K562 (cell line): ENCODE results near the gene MACROD2. TPM values are rescaled to one million over a fixed set of nuclear protein-coding genes. Genes with fewer than 3 reads are reported as not detected.

ENCODE experiments used
- ATAC-seq: fragments of 200-7000 bp; cut with Tn5 transposase; 3 replicates; pipeline ENCODE4 v1.9.1; 2020; ENCODE audit warnings: moderate library complexity
- BruUV-seq: library from RNA; stranded (reverse); fragments of 400-500 nt; replicated peaks from 2 replicates; lab custom pipeline; 2021; lab: Mats Ljungman, UMichigan
- CTCF ChIA-PET: fragments of 300-600 bp; formaldehyde crosslinking; extraction: SDS; loops from one replicate; lab custom pipeline; 2021; ENCODE audit warnings: low intra/inter-chr PET ratio; lab: Yijun Ruan, JAX
- POLR2A ChIA-PET: fragments of 300-600, 350-650 bp; sonication (Branson Sonifier 250); formaldehyde crosslinking; extraction: SDS; loops from one replicate; lab custom pipeline; 2021; ENCODE audit warnings: antibody characterized with exemption, inconsistent platforms; lab: Yijun Ruan, JAX
- DNase-seq, 4 experiments: peaks; one replicate each; pipeline versions ENCODE4 v3.0.0 to v3.0.0-alpha.2; 2011 to 2018; ENCODE audit warnings: low spot score in 3 of 4, mixed read lengths in 3 of 4; ENCODE audit errors: extremely low read depth in 1 of 4
- FAIRE-seq: peaks from 2 replicates; lab custom pipeline; 2011; peaks lifted over from hg19 to GRCh38; lab: Jason Lieb, UNC
- H2AFZ ChIP-seq: 2 replicates; pipeline ENCODE4 v1.6.0; 2011; ENCODE audit warnings: low read depth, low read length, control low read depth, inconsistent platforms
- H3K27ac ChIP-seq: fragments of 200-600 bp; 3 replicates; pipeline ENCODE4 v1.8.0; 2011; ENCODE audit warnings: low read depth, mild to moderate bottlenecking, control low read depth, inconsistent platforms, low read length, moderate library complexity, mixed read lengths; ENCODE audit errors: extremely low read depth
- H3K27me3 ChIP-seq, 2 experiments: fragments of 300-600 bp in 1 of 2; 2 replicates in 1 of 2; 3 replicates in 1 of 2; pipeline versions ENCODE4 v1.6.0 to v1.8.0; 2011; ENCODE audit warnings: inconsistent platforms in 2 of 2, low read length in 2 of 2, mild to moderate bottlenecking in 1 of 2, mixed read lengths in 1 of 2, moderate library complexity in 1 of 2; ENCODE audit not compliant: control insufficient read depth in 2 of 2, insufficient read depth in 2 of 2
- H3K36me3 ChIP-seq: fragments of 300-600 bp; 3 replicates; pipeline ENCODE4 v1.8.0; 2011; ENCODE audit warnings: mild to moderate bottlenecking, low read length, inconsistent platforms; ENCODE audit not compliant: control insufficient read depth, insufficient read depth
- H3K4me1 ChIP-seq, 2 experiments: fragments of 200-600 bp in 1 of 2; replicated peaks in 1 of 2; 2 replicates in 1 of 2; 3 replicates in 1 of 2; pipeline versions ENCODE4 v1.5.1 to v1.8.0; 2011; ENCODE audit warnings: inconsistent platforms in 2 of 2, low read length in 2 of 2, mild to moderate bottlenecking in 1 of 2, mixed read lengths in 1 of 2, moderate library complexity in 1 of 2; ENCODE audit not compliant: control insufficient read depth in 2 of 2, insufficient read depth in 2 of 2
- H3K4me2 ChIP-seq: 2 replicates; pipeline ENCODE4 v1.6.1; 2011; ENCODE audit warnings: low read length, control low read depth, inconsistent platforms, mixed read lengths; ENCODE audit not compliant: insufficient read depth
- H3K4me3 ChIP-seq: fragments of 200-600 bp; sonication (generic), shearing (Covaris generic); 2 replicates; pipeline ENCODE4 v1.5.1; 2016; ENCODE audit warnings: control low read depth, inconsistent platforms
- H3K79me2 ChIP-seq: fragments of 200-600 bp; 3 replicates; pipeline ENCODE4 v1.8.0; 2011; ENCODE audit warnings: low read length, inconsistent platforms; ENCODE audit not compliant: control insufficient read depth, insufficient read depth
- H3K9ac ChIP-seq, 2 experiments: 2 replicates each; pipeline versions ENCODE4 v1.6.0 to v1.6.1; 2011; ENCODE audit warnings: low read depth in 2 of 2, low read length in 2 of 2, control low read depth in 1 of 2, inconsistent platforms in 1 of 2, mild to moderate bottlenecking in 1 of 2, mixed read lengths in 1 of 2; ENCODE audit not compliant: insufficient read depth in 1 of 2
- H3K9me1 ChIP-seq: one replicate; pipeline ENCODE4 v1.6.0; 2011; ENCODE audit warnings: inconsistent platforms, mild to moderate bottlenecking, low read length, moderate library complexity; ENCODE audit not compliant: control insufficient read depth, insufficient read depth
- H3K9me3 ChIP-seq: replicated peaks from 2 replicates; pipeline ENCODE4 v1.5.1; 2011; ENCODE audit warnings: low read depth, low read length, inconsistent platforms; ENCODE audit not compliant: control insufficient read depth, insufficient read depth
- H4K20me1 ChIP-seq: replicated peaks from 2 replicates; pipeline ENCODE4 v1.6.1; 2011; ENCODE audit warnings: low read length, inconsistent platforms, mixed read lengths; ENCODE audit not compliant: control insufficient read depth, insufficient read depth
- CHCHD3 ChIP-seq: fragments of 250-450 bp; sonication (Bioruptor Pico); IDR thresholded peaks from 2 replicates; pipeline ENCODE4 v2.1.2; 2022; ENCODE audit warnings: mild to moderate bottlenecking
- FOSL1 ChIP-seq: fragments of 200-800 bp; sonication (Bioruptor generic); conservative IDR thresholded peaks from 2 replicates; pipeline ENCODE4 v1.6.1; 2016; ENCODE audit warnings: missing genetic modification characterization, missing compliant biosample characterization
- KLF1 ChIP-seq: fragments of 450-650 bp; IDR thresholded peaks from 2 replicates; pipeline ENCODE4 v1.6.1; 2016; ENCODE audit warnings: missing genetic modification characterization, missing compliant biosample characterization
- SAFB ChIP-seq: fragments of 200-400 bp; formaldehyde crosslinking; IDR thresholded peaks from 2 replicates; pipeline ENCODE4 v1.6.1; 2017; ENCODE audit warnings: low read depth, low read length, borderline replicate concordance
- TCF7L2 ChIP-seq: fragments of 150-350 bp; IDR thresholded peaks from 2 replicates; pipeline ENCODE4 v1.6.1; 2016; ENCODE audit warnings: low read depth, mild to moderate bottlenecking, low read length, moderate library complexity
- TEAD2 ChIP-seq: fragments of 450-650 bp; IDR thresholded peaks from 2 replicates; pipeline ENCODE4 v1.6.1; 2016; ENCODE audit warnings: missing genetic modification characterization, control low read depth, missing compliant biosample characterization
- ZBED1 ChIP-seq: IDR thresholded peaks from 2 replicates; pipeline ENCODE4 v1.6.1; 2014
- ZBTB43 ChIP-seq: sonication (generic); formaldehyde crosslinking; IDR thresholded peaks from 2 replicates; pipeline ENCODE4 v1.8.0; 2023; ENCODE audit warnings: mild to moderate bottlenecking, missing genetic modification reagents
- ZNF57 ChIP-seq: fragments of 450-650 bp; formaldehyde crosslinking; IDR thresholded peaks from 2 replicates; pipeline ENCODE4 v1.4.0; 2020; ENCODE audit warnings: mild to moderate bottlenecking, moderate library complexity
- WGBS: fragments of 100-300 bp; shearing (Covaris generic); methylation state at CpG from one replicate; pipeline ENCODE4 v1.1.6; 2016; ENCODE audit warnings: low coverage, mixed read lengths; ENCODE audit not compliant: insufficient coverage; ENCODE audit errors: missing lambda C conversion rate; 5-methylcytosine and 5-hydroxymethylcytosine counted together
- in situ Hi-C: fragments of 300-500 bp; cut with MboI; formaldehyde crosslinking; loops from 4 replicates; pipeline ENCODE4 v1.15.0; 2018; ENCODE audit warnings: inconsistent platforms, mixed read lengths
- intact Hi-C: fragments of 100-400 bp; cut with micrococcal nuclease; formaldehyde crosslinking; loops from 2 replicates; pipeline ENCODE4 v1.14.2; 2022
- polyA plus RNA-seq, 8 experiments: library from polyadenylated mRNA; depleted of rRNA in 4 of 8; stranded (reverse) in 5 of 8; unstranded in 3 of 8; fragments of >200 nt; fragmentation: Nextera tagmentation in 2 of 8; fragmentation: Illumina TruSeq in 1 of 8; extraction: Ambion mirVana in 2 of 8; extraction: Trizol in 1 of 8; gene quantifications; 2 replicates each; pipeline versions ENCODE4 v1.2.1 to v1.2.3, GENCODE V29; 2011 to 2014; ENCODE audit warnings: inconsistent platforms in 1 of 8, missing spikeins in 1 of 8
- total RNA-seq, 7 experiments: library from RNA; depleted of rRNA in 6 of 7; stranded (reverse); fragments of >200 nt in 6 of 7; fragmentation: Illumina TruSeq in 2 of 7; extraction: Trizol in 2 of 7; gene quantifications; 2 replicates each; pipeline versions ENCODE4 v1.2.1 to v1.2.3, GENCODE V29; 2011 to 2021; ENCODE audit warnings: low replicate concordance in 1 of 7
- TF ChIP-seq, protein P1 (sequence below): fragments of 450-650 bp; IDR thresholded peaks from 2 replicates; pipeline ENCODE4 v1.6.1; 2016; ENCODE audit warnings: mild to moderate bottlenecking, moderate library complexity

MACROD2 gene
- total and polyA plus RNA-seq, 9 of the 15 experiments (the other 6 are each of a cell fraction or from before 2014, with no cell fraction given) = not detected

- WGBS = 1% methylated on average over 8 of the region's 8 CpGs
- Histone ChIP-seq H3K4me1 (no peaks in the 10 kb centered on the region), H4K20me1 (no peaks in the 10 kb centered on the region), H3K27ac (no peak overlapping the region), H3K36me3 (no peaks in the 10 kb centered on the region), H3K27me3 (no peaks in the 10 kb centered on the region), H3K79me2 (no peaks in the 10 kb centered on the region), H3K9me1 (no peaks in the 10 kb centered on the region), H3K4me2 (no peak overlapping the region), H3K4me3 (no peak overlapping the region), H3K9me3 (no peaks in the 10 kb centered on the region), H2AFZ (no peak overlapping the region), H3K9ac (no peak overlapping the region)
- POLR2A ChIA-PET = no interaction called here
- CTCF ChIA-PET = no interaction called here
- DNase-seq (no peak), FAIRE-seq (no peak), ATAC-seq (no peak)
- no TSS peak for BruUV-seq
- TF ChIP-seq ZNF57 (CRISPR knock-in tag) (no peak), TCF7L2 (no peak), ZBTB43 (CRISPR knock-in tag) (no peak), FOSL1 (tag) (no peak), ZBED1 (no peak), KLF1 (tag) (no peak), TEAD2 (tag) (no peak), CHCHD3 (CRISPR knock-in tag) (no peak), SAFB (no peak)
- TF ChIP-seq, protein P1, sequence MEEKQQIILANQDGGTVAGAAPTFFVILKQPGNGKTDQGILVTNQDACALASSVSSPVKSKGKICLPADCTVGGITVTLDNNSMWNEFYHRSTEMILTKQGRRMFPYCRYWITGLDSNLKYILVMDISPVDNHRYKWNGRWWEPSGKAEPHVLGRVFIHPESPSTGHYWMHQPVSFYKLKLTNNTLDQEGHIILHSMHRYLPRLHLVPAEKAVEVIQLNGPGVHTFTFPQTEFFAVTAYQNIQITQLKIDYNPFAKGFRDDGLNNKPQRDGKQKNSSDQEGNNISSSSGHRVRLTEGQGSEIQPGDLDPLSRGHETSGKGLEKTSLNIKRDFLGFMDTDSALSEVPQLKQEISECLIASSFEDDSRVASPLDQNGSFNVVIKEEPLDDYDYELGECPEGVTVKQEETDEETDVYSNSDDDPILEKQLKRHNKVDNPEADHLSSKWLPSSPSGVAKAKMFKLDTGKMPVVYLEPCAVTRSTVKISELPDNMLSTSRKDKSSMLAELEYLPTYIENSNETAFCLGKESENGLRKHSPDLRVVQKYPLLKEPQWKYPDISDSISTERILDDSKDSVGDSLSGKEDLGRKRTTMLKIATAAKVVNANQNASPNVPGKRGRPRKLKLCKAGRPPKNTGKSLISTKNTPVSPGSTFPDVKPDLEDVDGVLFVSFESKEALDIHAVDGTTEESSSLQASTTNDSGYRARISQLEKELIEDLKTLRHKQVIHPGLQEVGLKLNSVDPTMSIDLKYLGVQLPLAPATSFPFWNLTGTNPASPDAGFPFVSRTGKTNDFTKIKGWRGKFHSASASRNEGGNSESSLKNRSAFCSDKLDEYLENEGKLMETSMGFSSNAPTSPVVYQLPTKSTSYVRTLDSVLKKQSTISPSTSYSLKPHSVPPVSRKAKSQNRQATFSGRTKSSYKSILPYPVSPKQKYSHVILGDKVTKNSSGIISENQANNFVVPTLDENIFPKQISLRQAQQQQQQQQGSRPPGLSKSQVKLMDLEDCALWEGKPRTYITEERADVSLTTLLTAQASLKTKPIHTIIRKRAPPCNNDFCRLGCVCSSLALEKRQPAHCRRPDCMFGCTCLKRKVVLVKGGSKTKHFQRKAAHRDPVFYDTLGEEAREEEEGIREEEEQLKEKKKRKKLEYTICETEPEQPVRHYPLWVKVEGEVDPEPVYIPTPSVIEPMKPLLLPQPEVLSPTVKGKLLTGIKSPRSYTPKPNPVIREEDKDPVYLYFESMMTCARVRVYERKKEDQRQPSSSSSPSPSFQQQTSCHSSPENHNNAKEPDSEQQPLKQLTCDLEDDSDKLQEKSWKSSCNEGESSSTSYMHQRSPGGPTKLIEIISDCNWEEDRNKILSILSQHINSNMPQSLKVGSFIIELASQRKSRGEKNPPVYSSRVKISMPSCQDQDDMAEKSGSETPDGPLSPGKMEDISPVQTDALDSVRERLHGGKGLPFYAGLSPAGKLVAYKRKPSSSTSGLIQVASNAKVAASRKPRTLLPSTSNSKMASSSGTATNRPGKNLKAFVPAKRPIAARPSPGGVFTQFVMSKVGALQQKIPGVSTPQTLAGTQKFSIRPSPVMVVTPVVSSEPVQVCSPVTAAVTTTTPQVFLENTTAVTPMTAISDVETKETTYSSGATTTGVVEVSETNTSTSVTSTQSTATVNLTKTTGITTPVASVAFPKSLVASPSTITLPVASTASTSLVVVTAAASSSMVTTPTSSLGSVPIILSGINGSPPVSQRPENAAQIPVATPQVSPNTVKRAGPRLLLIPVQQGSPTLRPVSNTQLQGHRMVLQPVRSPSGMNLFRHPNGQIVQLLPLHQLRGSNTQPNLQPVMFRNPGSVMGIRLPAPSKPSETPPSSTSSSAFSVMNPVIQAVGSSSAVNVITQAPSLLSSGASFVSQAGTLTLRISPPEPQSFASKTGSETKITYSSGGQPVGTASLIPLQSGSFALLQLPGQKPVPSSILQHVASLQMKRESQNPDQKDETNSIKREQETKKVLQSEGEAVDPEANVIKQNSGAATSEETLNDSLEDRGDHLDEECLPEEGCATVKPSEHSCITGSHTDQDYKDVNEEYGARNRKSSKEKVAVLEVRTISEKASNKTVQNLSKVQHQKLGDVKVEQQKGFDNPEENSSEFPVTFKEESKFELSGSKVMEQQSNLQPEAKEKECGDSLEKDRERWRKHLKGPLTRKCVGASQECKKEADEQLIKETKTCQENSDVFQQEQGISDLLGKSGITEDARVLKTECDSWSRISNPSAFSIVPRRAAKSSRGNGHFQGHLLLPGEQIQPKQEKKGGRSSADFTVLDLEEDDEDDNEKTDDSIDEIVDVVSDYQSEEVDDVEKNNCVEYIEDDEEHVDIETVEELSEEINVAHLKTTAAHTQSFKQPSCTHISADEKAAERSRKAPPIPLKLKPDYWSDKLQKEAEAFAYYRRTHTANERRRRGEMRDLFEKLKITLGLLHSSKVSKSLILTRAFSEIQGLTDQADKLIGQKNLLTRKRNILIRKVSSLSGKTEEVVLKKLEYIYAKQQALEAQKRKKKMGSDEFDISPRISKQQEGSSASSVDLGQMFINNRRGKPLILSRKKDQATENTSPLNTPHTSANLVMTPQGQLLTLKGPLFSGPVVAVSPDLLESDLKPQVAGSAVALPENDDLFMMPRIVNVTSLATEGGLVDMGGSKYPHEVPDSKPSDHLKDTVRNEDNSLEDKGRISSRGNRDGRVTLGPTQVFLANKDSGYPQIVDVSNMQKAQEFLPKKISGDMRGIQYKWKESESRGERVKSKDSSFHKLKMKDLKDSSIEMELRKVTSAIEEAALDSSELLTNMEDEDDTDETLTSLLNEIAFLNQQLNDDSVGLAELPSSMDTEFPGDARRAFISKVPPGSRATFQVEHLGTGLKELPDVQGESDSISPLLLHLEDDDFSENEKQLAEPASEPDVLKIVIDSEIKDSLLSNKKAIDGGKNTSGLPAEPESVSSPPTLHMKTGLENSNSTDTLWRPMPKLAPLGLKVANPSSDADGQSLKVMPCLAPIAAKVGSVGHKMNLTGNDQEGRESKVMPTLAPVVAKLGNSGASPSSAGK = no peak
- intact Hi-C loops (no loop called here), in situ Hi-C loops (no loop called here)
Observed at GRCh38 chr20:14989535-14990290, 994.4 kb downstream of the MACROD2 start.
